ENCODE data around the gene CTNND2. TPM values are rescaled to one million over a fixed set of nuclear protein-coding genes. Genes with fewer than 3 reads are reported as not detected.

CTNND2 gene
- total and polyA plus RNA-seq, 9 of the 15 experiments (the other 6 are each of a cell fraction or from before 2014, with no cell fraction given) = 0.03 to 0.35 TPM; not detected in 7

GRCh38 chr5:11760934-11761603 lies 143.2 kb downstream of the CTNND2 start:
- CTCF ChIA-PET (ENCODE audit: low intra/inter-chr PET ratio) = no interaction called here
- in situ Hi-C loops (cut with MboI) = no loop called here
- BruUV-seq (replicated peaks) = no TSS peak
- H3K79me2 ChIP-seq (ENCODE audit: control insufficient read depth, insufficient read depth, low read length) = no peaks in the 10 kb centered on the region
- no peak overlapping the region for H3K4me2 ChIP-seq (ENCODE audit: insufficient read depth, low read length)
- under 1% methylated on average over 8 of the region's 8 CpGs for WGBS (ENCODE audit: insufficient coverage, low coverage, missing lambda C conversion rate)
- H3K27ac ChIP-seq (ENCODE audit: extremely low read depth, low read depth, low read length) = no peak overlapping the region
- H3K9ac ChIP-seq (ENCODE audit: insufficient read depth in 1 of 2, low read depth in 2 of 2, low read length in 2 of 2) = no peak overlapping the region
- no peaks in the 10 kb centered on the region for H3K27me3 ChIP-seq (ENCODE audit: control insufficient read depth in 2 of 2, insufficient read depth in 2 of 2, low read length in 2 of 2)
- intact Hi-C loops (cut with micrococcal nuclease) = no loop called here
- no peaks in the 10 kb centered on the region for H3K4me1 ChIP-seq (replicated peaks in 1 of 2; ENCODE audit: control insufficient read depth in 2 of 2, insufficient read depth in 2 of 2, low read length in 2 of 2)
- POLR2A ChIA-PET = no interaction called here
- H3K9me3 ChIP-seq (replicated peaks; ENCODE audit: control insufficient read depth, insufficient read depth, low read depth, low read length) = no peaks in the 10 kb centered on the region
- H3K4me3 ChIP-seq = no peak overlapping the region
- ATAC-seq (no peak), DNase-seq (ENCODE audit: extremely low read depth in 1 of 4, low spot score in 3 of 4) (no peak), FAIRE-seq (no peak)
- H3K9me1 ChIP-seq (ENCODE audit: control insufficient read depth, insufficient read depth, low read length) = no peaks in the 10 kb centered on the region
- H2AFZ ChIP-seq (ENCODE audit: low read depth, low read length) = no peak overlapping the region
- no peaks in the 10 kb centered on the region for H3K36me3 ChIP-seq (ENCODE audit: control insufficient read depth, insufficient read depth, low read length)
- H4K20me1 ChIP-seq (replicated peaks; ENCODE audit: control insufficient read depth, insufficient read depth, low read length) = no peaks in the 10 kb centered on the region
- TF ChIP-seq HEY1 (CRISPR knock-in tag; IDR thresholded peaks at IDR 0.05; ENCODE audit: borderline replicate concordance) = no peak
- TF ChIP-seq SMAD4 (CRISPR knock-in tag; conservative IDR thresholded peaks at IDR 0.05) = no peak
- TF ChIP-seq ZKSCAN3 (CRISPR knock-in tag; IDR thresholded peaks at IDR 0.05) = no peak
- no peak for TF ChIP-seq ZNF24 (IDR thresholded peaks at IDR 0.05)
- no peak for TF ChIP-seq TRIM24 (IDR thresholded peaks at IDR 0.05)
- TF ChIP-seq, protein P1, sequence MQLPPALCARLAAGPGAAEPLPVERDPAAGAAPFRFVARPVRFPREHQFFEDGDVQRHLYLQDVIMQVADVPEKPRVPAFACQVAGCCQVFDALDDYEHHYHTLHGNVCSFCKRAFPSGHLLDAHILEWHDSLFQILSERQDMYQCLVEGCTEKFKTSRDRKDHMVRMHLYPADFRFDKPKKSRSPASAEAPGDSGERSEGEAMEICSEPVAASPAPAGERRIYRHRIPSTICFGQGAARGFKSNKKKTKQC (CRISPR knock-in tag; IDR thresholded peaks at IDR 0.05) = no peak
- TF ChIP-seq GTF2F1 (IDR thresholded peaks at IDR 0.05; ENCODE audit: low read depth, low read length) = no peak
- no peak for TF ChIP-seq CUX1 (CRISPR knock-in tag; IDR thresholded peaks at IDR 0.05)
- no peak for TF ChIP-seq KLF13 (tag; IDR thresholded peaks at IDR 0.05; ENCODE audit: borderline replicate concordance, low read depth)
- TF ChIP-seq PML (IDR thresholded peaks at IDR 0.05; ENCODE audit: low read length) = no peak
- TF ChIP-seq MBD1 (CRISPR knock-in tag; IDR thresholded peaks at IDR 0.05) = no peak
- TF ChIP-seq EZH2 (IDR thresholded peaks at IDR 0.05; ENCODE audit: borderline replicate concordance, low read depth, low read length) = no peak
- TF ChIP-seq, protein P2, sequence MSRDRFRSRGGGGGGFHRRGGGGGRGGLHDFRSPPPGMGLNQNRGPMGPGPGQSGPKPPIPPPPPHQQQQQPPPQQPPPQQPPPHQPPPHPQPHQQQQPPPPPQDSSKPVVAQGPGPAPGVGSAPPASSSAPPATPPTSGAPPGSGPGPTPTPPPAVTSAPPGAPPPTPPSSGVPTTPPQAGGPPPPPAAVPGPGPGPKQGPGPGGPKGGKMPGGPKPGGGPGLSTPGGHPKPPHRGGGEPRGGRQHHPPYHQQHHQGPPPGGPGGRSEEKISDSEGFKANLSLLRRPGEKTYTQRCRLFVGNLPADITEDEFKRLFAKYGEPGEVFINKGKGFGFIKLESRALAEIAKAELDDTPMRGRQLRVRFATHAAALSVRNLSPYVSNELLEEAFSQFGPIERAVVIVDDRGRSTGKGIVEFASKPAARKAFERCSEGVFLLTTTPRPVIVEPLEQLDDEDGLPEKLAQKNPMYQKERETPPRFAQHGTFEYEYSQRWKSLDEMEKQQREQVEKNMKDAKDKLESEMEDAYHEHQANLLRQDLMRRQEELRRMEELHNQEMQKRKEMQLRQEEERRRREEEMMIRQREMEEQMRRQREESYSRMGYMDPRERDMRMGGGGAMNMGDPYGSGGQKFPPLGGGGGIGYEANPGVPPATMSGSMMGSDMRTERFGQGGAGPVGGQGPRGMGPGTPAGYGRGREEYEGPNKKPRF (IDR thresholded peaks at IDR 0.05; ENCODE audit: low read depth, low read length) = no peak

Measured in K562 (cell line).